MM.1S (cell line): ENCODE measurements around the gene PRKG1.

ENCODE experiments used
- CTCF ChIP-seq: fragments of 300-600 bp; sonication (generic); IDR thresholded peaks from 2 replicates; pipeline ENCODE4 v1.5.1; 2016; ENCODE audit warnings: antibody characterized with exemption, low read length, mixed read lengths
- EZH2 ChIP-seq: fragments of 300-600 bp; sonication (generic); optimal IDR thresholded peaks from 2 replicates; pipeline ENCODE3; 2017; ENCODE audit warnings: low read depth, mild to moderate bottlenecking, antibody characterized with exemption, low read length, mixed read lengths
- EZH2phosphoT487 ChIP-seq: fragments of 300-600 bp; sonication (generic); IDR thresholded peaks from 2 replicates; pipeline ENCODE4 v1.6.1; 2018; ENCODE audit warnings: antibody characterized with exemption, low read length

- no peak for TF ChIP-seq CTCF
- TF ChIP-seq EZH2phosphoT487: no peak
- TF ChIP-seq EZH2: no peak
These were observed 561.1 kb downstream of the PRKG1 start for GRCh38 chr10:51635436-51635835.
